Caco-2 (cell line): ENCODE data around the gene CDC42BPA. TPM values are rescaled to one million over a fixed set of nuclear protein-coding genes. Genes with fewer than 3 reads are reported as not detected.

ENCODE experiments used
- BruUV-seq: library from RNA; stranded (reverse); fragments of 400-500 nt; replicated peaks from 2 replicates; lab custom pipeline; 2021; lab: Mats Ljungman, UMichigan
- CTCF ChIA-PET: fragments of 300-600 bp; sonication (Branson Sonifier 250); formaldehyde crosslinking; loops from one replicate; lab custom pipeline; 2022; ENCODE audit warnings: antibody characterized with exemption; lab: Charles Lee
- POLR2A ChIA-PET: fragments of 300-600 bp; sonication (Branson Sonifier 250); formaldehyde crosslinking; loops from one replicate; lab custom pipeline; 2022; ENCODE audit warnings: antibody characterized with exemption; lab: Charles Lee
- DNase-seq, 2 experiments: peaks; one replicate each; pipeline versions ENCODE4 v3.0.0 to v3.0.0-alpha.2; 2020 to 2022
- H3K27me3 ChIP-seq: replicated peaks from 2 replicates; pipeline ENCODE4 v1.6.0; 2011; ENCODE audit warnings: low read length; ENCODE audit not compliant: control insufficient read depth, insufficient read depth
- H3K36me3 ChIP-seq: 2 replicates; pipeline ENCODE4 v1.5.1; 2011; ENCODE audit warnings: low read length; ENCODE audit not compliant: control insufficient read depth, insufficient read depth
- H3K4me1 ChIP-seq: fragments of 250-450 bp; sonication (Bioruptor Pico); 2 replicates; pipeline ENCODE4 v1.5.1; 2020; ENCODE audit warnings: mild to moderate bottlenecking
- H3K4me3 ChIP-seq: 2 replicates; pipeline ENCODE4 v1.5.1; 2011; ENCODE audit warnings: low read depth, mild to moderate bottlenecking, control low read depth, low read length
- H3K9me3 ChIP-seq: fragments of 250-450 bp; sonication (Bioruptor Pico); 2 replicates; pipeline ENCODE4 v1.5.1; 2020; ENCODE audit warnings: mild to moderate bottlenecking, moderate library complexity
- H3K27ac Mint-ChIP-seq: one replicate; pipeline ENCODE4 v1.8.0; 2022; ENCODE audit warnings: mixed read lengths; ENCODE audit not compliant: unreplicated experiment
- H3K27me3 Mint-ChIP-seq: one replicate; pipeline ENCODE4 v1.8.0; 2022; ENCODE audit warnings: mixed read lengths; ENCODE audit not compliant: insufficient read depth, unreplicated experiment
- H3K36me3 Mint-ChIP-seq: one replicate; pipeline ENCODE4 v1.8.0; 2022; ENCODE audit warnings: mild to moderate bottlenecking, mixed read lengths; ENCODE audit not compliant: insufficient read depth, unreplicated experiment
- H3K4me1 Mint-ChIP-seq: one replicate; pipeline ENCODE4 v1.8.0; 2022; ENCODE audit warnings: low read depth, mixed read lengths; ENCODE audit not compliant: unreplicated experiment
- H3K4me3 Mint-ChIP-seq: one replicate; pipeline ENCODE4 v1.8.0; 2022; ENCODE audit warnings: mild to moderate bottlenecking, moderate library complexity, mixed read lengths; ENCODE audit not compliant: unreplicated experiment
- H3K9me3 Mint-ChIP-seq: one replicate; pipeline ENCODE4 v1.8.0; 2022; ENCODE audit warnings: mixed read lengths; ENCODE audit not compliant: unreplicated experiment
- CTCF ChIP-seq, 2 experiments: fragments of 200-600 bp in 1 of 2; IDR thresholded peaks; 1 replicate in 1 of 2; 2 replicates in 1 of 2; pipeline versions ENCODE4 v1.5.1 to v1.8.0; 2011 to 2022; ENCODE audit warnings: antibody characterized with exemption in 1 of 2, control low read depth in 1 of 2, inconsistent platforms in 1 of 2, low read depth in 1 of 2, low read length in 1 of 2, mild to moderate bottlenecking in 1 of 2, moderate library complexity in 1 of 2; ENCODE audit not compliant: insufficient read depth in 1 of 2, severe bottlenecking in 1 of 2, unreplicated experiment in 1 of 2
- intact Hi-C: fragments of 100-400 bp; cut with micrococcal nuclease; formaldehyde crosslinking; loops from one replicate; pipeline ENCODE4 v1.10.0; 2022; ENCODE audit not compliant: unreplicated experiment
- total RNA-seq: library from RNA; stranded (reverse); gene quantifications from 2 replicates; pipeline ENCODE4 v1.2.3, GENCODE V29; 2022

CDC42BPA gene
- total RNA-seq, 1 experiment from 2014 or later, result 38.3 TPM

GRCh38 chr1:226964611-226965486 lies 353.4 kb downstream of the CDC42BPA start:
- no peaks in the 10 kb centered on the region for H3K4me1 ChIP-seq
- H3K27me3 Mint-ChIP-seq, result no peaks in the 10 kb centered on the region
- H3K36me3 Mint-ChIP-seq, result peaks cover 6% of the 10 kb centered on the region
- BruUV-seq, result no TSS peak
- no peak overlapping the region for H3K4me3 ChIP-seq
- H3K4me1 Mint-ChIP-seq, result peaks cover 6% of the 10 kb centered on the region
- POLR2A ChIA-PET, result no interaction called here
- H3K27me3 ChIP-seq, result no peaks in the 10 kb centered on the region
- H3K9me3 ChIP-seq, result no peaks in the 10 kb centered on the region
- CTCF ChIA-PET, result no interaction called here
- H3K36me3 ChIP-seq, result peaks cover 2% of the 10 kb centered on the region
- no peaks in the 10 kb centered on the region for H3K9me3 Mint-ChIP-seq
- no peak overlapping the region for H3K27ac Mint-ChIP-seq
- DNase-seq, result no peak
- no peak overlapping the region for H3K4me3 Mint-ChIP-seq
- TF ChIP-seq CTCF (IDR thresholded peaks at IDR 0.05; ENCODE audit: insufficient read depth in 1 of 2, low read depth in 1 of 2, low read length in 1 of 2, severe bottlenecking in 1 of 2, unreplicated experiment in 1 of 2), result no peak
- intact Hi-C loops, result no loop called here

GRCh38 chr1:226964068-226964425 lies 354.2 kb downstream of the CDC42BPA start:
- no peak overlapping the region for H3K4me3 Mint-ChIP-seq
- POLR2A ChIA-PET, result no interaction called here
- DNase-seq, result no peak
- intact Hi-C loops, result no loop called here
- CTCF ChIA-PET, result no interaction called here
- H3K4me3 ChIP-seq, result no peak overlapping the region
- no peak overlapping the region for H3K27ac Mint-ChIP-seq
- peaks cover 6% of the 10 kb centered on the region for H3K4me1 Mint-ChIP-seq
- peaks cover 5% of the 10 kb centered on the region for H3K36me3 Mint-ChIP-seq
- H3K9me3 ChIP-seq, result no peaks in the 10 kb centered on the region; the same call in 1 of the 2 replicates
- H3K4me1 ChIP-seq, result no peaks in the 10 kb centered on the region
- H3K27me3 Mint-ChIP-seq, result no peaks in the 10 kb centered on the region
- peaks cover 2% of the 10 kb centered on the region for H3K36me3 ChIP-seq
- H3K27me3 ChIP-seq, result no peaks in the 10 kb centered on the region
- BruUV-seq, result no TSS peak
- H3K9me3 Mint-ChIP-seq, result no peaks in the 10 kb centered on the region
- TF ChIP-seq CTCF (IDR thresholded peaks at IDR 0.05; ENCODE audit: insufficient read depth in 1 of 2, low read depth in 1 of 2, low read length in 1 of 2, severe bottlenecking in 1 of 2, unreplicated experiment in 1 of 2), result no peak

GRCh38 chr1:226962421-226963391 lies 355.6 kb downstream of the CDC42BPA start:
- no peak overlapping the region for H3K27ac Mint-ChIP-seq
- H3K9me3 Mint-ChIP-seq, result peaks cover 5% of the 10 kb centered on the region
- no peaks in the 10 kb centered on the region for H3K4me1 ChIP-seq
- H3K9me3 ChIP-seq, result no peaks in the 10 kb centered on the region; the same call in 1 of the 2 replicates
- H3K36me3 ChIP-seq, result peaks cover 2% of the 10 kb centered on the region
- H3K36me3 Mint-ChIP-seq, result peaks cover 9% of the 10 kb centered on the region
- BruUV-seq, result no TSS peak
- H3K27me3 ChIP-seq, result no peaks in the 10 kb centered on the region
- POLR2A ChIA-PET, result no interaction called here
- DNase-seq, result no peak
- CTCF ChIA-PET, result no interaction called here
- H3K4me3 Mint-ChIP-seq, result no peak overlapping the region
- intact Hi-C loops, result no loop called here
- H3K27me3 Mint-ChIP-seq, result no peaks in the 10 kb centered on the region
- H3K4me3 ChIP-seq, result no peak overlapping the region
- H3K4me1 Mint-ChIP-seq, result peaks cover 6% of the 10 kb centered on the region
- no peak for TF ChIP-seq CTCF (IDR thresholded peaks at IDR 0.05; ENCODE audit: insufficient read depth in 1 of 2, low read depth in 1 of 2, low read length in 1 of 2, severe bottlenecking in 1 of 2, unreplicated experiment in 1 of 2)
